NOMO-1 treated with dmso at 0.1 percent for 144 hours (cell line): ENCODE data around the gene TRAF5.

Experiments
- DNase-seq: peaks from one replicate; lab custom pipeline; 2025; ENCODE audit not compliant: unreplicated experiment; lab: John Stamatoyannopoulos, UW

Gene TRAF5

DNA sequence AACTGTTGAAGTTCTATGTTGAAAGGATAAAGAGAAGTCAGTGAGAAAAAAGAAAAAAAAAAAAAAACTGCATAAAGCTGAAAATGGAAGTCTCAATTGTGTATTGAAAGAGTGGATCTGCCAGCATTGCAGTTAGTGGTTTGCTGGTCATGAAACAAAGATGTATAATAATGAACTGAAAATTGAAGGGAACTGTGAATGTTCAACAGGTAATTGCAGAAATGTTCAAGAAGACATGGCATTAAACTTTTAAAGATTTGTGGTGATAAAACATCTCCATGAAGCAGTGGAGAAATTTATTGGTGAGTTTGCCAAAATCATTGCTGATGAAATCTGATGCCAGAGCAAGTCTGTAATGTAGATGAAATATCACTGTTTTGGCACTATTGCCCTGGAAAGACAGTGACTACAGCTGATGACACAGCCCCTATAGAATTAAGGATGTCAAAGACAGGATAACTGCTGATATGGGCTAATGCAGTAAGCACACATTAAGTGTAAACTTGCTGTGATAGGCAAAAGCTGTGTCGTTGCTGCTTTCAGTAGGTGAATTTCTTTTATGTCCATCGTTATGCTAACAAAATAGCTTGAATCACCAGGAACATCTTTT is 94.3 kb downstream of the TRAF5 start:
- DNase-seq, result no peak

DNA sequence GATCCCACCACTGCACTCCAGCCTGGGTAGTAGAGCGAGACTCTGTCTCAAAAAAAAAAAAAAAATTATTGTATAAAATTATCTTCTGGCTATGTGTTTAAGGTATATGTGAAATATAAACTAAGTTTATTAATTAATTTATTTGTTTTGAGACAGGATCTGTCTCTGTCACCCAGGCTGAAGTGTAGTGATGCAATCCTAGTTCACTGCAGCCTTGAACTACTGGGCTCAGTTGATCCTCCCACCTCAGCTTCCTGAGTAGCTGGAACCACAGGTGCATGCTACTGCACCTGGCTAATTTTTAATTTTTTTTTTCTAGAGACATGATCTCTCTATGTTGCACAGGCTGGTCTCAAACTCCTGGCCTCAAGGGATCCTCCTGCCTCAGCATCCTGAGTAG is 97.4 kb downstream of the TRAF5 start:
- no peak for DNase-seq
